NCI-H524 (cell line): ENCODE results near the gene TLL1.

ENCODE experiments used
- DNase-seq, 2 experiments: peaks; one replicate each; lab custom pipeline; 2025; lab: John Stamatoyannopoulos, UW

Gene TLL1

DNA sequence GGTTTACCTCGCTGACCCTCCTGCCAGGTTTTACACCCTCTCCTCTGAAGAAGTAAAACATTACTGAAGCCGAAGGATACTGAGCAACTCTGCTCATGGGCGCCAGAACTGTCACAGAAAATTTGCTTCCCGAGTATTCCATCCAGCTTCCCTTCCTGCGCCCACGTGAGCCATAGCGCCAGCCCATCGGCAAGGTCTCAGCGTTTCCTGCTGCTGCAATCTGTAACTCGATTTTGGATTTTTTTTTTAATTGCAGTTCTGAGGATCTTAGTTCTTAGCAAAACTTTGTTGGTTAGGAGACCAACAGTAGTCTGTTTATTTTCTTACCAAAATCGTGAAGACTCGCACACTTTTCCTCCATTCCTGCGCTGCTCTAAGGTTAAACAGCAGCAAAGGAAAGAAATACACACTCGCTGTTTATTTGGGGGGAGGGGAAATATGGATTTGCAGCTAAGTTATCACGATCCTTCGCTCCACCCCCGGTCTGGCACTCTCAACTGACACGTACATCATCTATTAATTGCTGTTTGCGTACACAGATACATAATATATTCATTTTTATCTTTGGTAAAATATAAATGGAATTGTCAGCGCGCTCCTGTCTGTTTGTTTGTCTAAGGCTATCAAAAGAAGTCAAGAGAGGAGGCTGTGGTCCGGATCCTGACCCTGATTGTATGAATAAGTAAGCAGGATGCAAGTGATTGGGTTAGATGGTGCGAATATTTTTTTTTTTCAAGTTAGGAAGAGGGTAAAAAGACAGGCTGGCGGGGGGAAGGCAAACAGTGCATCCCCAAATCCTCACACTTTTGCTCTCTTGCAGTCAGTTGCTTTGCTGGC, at the start of gene TLL1:
TLL1 (plus strand) TSS at position 777 of the 837 bp plus-strand sequence. CDS start 668 bp downstream, outside the sequence.
- peak; percentile 14 to 16 for DNase-seq

DNA sequence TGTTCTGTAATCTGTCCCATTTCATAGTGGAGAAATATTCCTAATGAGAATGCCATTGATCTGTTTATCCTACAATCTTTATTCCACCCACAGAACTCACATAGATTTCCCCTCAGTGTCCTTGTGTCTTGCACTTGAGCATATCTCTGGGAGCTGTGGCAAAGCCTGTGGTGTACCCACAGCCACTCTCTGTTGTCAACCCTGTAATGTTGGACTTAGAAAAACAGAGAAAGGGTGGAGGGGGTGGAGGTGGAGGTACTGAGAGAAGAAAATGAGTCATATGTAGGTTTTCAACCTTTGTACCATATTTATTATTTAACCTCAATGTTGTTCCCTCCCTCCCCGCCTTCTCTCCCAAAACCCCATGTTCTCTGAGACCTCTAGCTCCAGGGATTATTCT, 46.9 kb upstream of the TLL1 start:
- no peak for DNase-seq

DNA sequence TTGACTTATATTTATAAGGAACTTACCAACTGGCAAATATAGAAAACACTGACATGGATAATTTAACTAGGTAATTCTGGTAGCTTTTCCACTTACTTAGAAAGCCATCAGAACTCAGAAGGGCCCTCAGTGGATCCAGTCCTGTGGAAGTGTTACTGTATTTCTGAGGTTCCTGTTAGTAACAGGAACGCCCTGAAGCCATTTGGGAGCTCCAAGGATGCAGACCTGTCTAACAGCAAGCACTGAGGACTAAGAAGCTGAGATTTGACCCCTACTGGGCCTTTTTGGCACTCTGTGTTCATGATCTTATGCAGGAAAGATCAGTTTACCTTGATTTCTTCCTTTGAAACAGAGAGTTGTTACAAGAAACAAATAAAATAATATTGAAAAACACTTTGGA, 46.0 kb upstream of the TLL1 start:
- no peak for DNase-seq

DNA sequence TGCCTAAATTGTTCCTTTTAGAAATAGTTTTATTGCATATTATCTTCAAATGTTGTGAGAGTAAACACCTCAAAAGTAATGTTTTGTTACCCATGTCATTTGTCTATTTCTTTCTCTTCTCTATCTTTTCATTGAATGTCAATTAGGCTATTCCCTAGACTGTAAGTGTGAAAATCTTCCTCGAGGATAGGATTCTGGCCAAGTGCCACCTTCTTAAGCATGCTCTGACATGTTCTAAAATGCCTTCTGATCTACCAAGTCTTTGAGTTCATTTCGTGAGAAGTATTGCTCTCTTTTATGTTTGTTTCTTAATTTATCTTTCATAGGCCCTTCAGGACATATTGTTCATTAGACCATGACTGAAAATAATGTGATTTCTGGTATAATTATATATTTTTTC, 44.1 kb upstream of the TLL1 start:
- DNase-seq = peak in 1 of 2 experiments; percentile 6

DNA sequence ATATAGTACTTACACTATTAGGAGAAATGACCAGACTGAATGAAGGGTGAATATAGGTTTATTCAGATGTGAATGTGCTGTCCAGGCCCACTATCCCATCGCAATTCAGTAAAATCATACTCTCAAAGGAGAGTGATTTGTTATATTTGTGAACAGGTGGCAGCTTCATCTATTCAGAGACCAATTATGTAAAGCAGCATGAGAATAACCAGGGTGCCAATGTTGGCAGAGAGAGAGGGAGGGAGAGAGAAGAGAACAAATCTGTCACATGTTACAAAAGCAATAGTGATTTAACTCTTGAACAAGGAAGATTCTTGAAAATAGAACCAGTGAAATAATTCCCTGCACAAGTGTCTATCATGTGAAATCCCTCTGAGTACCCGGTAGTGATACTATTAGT, 38.9 kb upstream of the TLL1 start:
- peak; percentile 42 to 62 for DNase-seq

DNA sequence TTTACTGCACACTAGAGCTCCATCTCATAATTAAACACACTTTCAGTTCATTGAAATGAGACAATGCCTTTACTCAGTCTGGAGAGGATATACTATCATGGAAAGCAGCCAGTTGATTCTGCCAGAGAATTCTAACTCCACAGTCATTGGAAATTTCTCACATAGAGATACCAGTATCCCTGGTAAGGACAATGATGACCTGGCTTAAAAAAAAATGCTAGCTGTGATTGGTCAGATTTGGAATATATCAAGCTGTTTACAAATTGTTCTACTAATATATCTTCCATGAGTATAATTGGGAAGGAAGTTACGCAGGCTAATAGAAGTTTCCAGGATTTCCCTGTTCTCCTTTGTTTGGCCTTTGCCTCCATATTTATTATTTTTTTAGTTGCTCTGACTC, 34.5 kb upstream of the TLL1 start:
- no peak for DNase-seq

DNA sequence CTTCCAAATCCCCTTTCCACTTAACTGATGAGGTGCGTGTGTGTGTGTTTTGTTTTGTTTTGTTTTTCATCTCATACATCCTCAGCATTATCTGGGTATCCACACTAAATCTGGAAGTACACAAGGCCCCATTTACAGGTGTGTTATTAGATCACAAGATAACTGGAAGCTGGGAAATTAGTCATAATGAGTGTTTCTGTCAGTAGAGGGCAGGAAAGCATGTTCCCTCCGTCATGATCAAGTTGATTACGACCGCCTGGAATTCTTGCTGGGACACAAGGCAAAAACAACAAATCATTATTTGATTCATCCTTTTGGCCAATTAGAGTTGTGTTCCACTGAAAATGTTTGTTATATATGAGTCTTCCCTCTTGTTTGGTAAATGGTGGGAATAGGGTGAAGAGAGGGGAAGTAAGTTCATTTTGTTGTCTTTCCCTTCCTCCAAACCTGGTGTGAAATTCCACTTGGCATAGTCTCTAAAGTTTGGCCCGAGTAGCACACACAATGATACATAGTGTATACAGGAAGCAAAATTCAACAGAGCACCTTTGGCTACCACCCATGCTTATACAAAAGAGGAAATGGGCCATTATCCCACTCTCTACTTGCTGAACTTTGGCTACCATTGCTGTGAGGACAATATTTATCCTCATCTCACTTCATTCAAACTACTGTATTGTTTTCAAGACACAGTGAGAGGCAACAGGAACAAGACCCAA, 33.3 kb upstream of the TLL1 start:
- DNase-seq = no peak

DNA sequence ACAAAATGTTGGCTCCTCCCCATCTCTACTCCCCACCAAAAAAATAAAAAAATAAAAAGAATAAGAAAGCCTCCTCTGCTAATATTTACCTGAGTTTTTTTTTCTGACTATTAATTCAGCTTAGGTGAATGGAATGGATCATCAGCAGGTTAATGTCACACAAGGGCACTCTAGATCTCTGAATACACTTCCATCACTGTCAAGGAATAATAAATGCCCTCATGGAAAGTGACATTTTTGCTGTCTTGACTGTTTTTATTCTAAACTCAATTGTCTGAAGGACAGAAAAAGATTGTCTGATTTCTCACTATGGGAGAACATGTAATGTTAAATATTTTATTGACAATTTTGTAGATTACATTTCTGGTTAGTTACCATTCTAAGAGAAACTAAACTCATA, 30.4 kb upstream of the TLL1 start:
- DNase-seq = no peak

DNA sequence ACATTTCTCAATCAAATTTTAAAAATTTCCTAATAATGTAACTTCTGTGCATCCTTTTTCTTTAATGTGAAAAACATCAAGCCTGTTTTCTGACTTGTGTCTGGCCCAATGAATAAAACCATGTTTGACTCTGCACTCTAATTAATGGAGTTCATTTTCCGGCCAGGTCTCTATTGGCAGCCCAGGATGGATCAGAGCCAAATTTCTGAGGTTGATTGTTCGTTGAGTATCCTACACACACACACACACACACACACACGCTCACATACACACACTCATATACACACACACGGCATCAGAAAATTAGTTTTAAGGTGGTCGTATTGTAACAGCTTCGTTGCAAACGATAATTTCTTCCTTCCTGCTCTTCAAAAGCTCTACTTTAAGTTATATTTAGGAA, 28.9 kb upstream of the TLL1 start:
- DNase-seq = no peak

DNA sequence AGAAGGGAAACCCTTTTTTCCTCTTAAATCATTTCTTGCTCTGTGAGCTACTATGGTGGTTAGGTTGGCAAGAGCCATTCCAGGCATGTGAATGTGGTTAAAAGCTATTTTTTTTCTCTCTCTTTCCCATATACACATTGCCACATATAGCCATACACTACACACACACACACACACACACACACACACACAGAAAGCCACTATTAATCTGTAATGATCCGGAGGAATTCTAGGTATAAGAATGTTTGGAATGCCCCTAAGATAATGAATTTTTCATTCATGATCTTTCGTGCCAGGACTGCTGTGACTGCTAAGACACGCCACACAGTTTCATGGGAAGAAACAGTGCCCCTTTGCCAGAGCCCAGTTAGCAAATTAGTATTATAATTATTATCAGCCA, 21.8 kb upstream of the TLL1 start:
- DNase-seq = no peak

DNA sequence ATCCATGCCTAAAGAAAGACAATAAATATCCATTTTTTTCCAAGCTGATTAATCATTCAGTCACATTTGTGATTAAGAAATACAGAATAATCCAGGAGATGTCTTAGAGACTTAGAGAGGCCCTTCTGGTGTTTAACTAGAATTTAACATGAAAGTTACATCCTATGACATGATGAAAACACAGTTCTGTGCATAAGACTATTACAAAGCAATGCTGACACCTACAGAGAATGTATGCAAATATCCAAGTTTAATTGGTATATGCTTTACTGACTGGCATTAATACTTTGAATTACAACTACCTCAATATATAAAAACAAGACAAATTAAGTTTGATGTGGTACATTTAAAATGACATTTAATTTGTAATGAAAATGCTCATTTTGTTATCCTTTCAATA, 17.8 kb upstream of the TLL1 start:
- DNase-seq = no peak

DNA sequence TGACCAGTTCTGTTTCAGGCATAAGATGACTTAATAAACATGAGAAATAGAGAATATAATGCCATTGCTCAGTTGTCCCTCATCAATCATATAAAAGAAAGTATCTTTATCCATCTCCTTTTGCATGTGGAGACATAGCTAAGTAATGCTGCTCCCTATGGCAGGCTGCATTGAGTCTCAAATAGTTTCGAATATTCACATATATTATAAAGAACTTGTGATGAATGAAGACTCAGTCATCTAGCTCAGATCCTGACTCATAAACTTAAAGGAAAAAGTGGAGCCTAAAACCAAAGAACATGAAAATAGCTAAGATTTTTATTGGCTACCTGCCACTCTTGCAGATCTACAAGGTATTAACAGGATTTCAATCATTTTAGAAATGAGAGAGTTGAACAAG, 11.7 kb upstream of the TLL1 start:
- DNase-seq = no peak

DNA sequence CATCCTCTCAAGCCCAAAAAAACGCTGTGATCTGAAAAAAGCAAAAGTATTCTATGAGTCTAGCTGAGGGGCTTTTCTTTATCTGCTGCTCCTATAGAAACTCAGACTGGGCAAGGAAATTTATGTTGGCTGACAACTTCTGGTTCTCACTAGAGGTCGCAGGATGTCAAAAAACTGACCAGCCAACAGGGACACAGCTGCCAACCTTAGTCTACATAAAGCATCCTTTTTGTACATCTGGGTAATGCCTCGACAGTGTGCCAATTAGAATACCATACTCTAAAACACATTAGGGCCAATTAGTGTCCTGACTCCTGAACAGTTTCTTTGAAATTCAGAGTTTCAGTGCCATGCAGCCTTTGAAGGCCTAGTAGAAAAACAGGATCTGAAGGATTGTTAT, 8.8 kb upstream of the TLL1 start:
- DNase-seq = peak in 1 of 2 experiments; percentile 26

DNA sequence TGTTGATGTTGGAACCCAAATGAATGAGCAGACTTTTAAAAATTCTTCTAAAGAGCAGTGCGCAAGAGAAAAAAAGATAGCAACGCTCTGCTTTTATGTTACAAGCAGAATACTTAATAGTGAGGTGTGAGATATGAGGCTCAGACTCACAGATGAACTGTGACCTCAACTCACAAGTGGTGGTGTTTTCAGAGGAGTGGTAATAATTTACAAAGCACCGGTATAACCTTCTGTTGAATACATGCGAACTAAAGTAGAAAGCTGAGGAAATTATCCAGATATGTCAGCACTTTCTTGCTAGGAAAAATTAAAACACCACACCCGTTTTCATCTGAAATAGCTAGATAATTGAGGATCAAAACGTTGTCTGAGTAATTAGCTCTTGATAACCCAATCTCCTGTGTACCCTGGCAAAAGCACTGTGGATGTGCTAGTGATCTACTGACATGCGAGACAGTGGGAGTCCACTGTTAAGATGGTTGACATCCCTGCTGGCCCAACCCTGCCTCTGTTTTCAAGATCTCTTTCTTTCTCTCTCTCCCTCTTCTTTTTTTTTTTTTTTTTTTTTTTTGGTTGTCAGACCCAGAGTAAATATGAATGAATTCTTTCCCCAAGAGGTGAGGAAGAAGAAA, 6.9 kb upstream of the TLL1 start:
- no peak for DNase-seq

DNA sequence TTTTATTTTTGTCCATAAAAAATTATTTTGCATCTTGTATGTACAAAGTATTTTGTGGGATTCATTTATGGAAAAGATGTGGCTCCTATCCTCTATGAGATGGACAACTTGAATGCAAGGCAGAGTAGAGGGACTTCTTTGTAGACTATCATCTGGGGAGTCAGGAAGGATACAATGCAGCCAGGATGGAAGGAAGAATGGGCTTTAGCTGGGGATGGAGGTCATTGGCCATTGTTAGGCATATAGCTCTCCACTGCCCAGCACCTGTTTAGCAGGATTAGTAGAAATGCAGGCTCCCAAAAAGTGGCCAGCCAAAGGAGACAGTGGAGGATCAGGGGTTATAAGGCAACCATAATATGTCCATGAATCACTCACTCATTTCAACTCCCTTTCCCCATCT, 5.1 kb upstream of the TLL1 start:
- no peak for DNase-seq

DNA sequence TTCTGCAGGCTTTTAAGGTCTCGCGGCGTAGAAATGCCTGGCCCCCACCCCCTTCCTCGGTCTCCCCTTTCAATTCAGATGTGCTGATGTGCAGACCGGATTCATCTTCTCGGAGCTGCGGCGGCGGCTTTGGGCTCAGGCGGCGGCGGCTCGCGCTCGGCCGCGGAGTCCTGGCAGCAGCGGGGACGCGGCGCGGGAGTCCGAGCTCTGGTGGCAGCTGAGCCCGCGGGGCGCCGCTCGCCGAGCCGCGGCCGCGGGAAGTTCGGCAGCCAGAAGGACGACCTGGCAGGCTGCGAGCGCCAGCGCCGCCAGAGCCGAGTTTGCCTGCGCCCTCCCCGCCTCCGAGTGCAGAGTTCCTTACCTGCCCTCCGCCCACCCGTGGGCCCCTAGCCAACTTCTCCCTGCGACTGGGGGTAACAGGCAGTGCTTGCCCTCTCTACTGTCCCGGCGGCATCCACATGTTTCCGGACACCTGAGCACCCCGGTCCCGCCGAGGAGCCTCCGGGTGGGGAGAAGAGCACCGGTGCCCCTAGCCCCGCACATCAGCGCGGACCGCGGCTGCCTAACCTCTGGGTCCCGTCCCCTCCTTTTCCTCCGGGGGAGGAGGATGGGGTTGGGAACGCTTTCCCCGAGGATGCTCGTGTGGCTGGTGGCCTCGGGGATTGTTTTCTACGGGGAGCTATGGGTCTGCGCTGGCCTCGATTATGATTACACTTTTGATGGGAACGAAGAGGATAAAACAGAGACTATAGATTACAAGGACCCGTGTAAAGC, 448 bp downstream of the TLL1 start:
- DNase-seq = peak in 1 of 2 experiments; percentile 16

DNA sequence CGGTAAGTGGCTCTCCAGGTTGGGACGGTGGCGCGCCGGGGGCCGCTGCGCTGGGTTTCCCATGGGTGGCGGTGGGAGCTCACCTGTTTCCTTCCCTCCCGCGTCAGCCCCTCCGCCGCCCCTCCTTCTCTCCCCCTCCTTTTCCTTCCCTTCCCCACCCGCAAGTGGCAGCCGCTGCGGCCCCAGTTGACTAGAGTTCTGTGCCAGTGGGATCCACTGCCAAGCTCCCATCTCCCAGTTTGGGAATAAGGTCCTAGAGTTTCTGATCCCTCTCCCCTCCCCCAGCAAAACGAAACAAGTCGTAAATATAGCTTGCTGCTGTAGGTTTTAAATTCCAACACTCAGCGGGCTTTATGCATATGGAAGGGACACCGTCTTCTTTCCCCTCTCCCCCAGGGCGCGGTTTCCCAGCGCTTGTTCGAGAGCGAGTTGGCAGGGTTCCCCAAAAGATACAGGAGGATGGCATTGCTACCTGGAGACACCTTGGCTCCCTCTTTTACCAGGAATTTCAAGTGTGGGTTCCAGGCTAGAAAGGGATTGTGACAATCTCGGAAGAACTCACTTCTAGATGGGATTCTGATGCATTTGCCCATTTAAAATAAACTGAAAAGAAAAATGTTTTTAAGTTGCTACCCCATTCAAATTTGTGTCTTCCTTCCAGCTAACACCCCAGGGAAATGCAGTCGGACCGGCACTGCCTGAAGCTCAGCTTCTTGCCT, 1.2 kb downstream of the TLL1 start:
- DNase-seq = no peak

DNA sequence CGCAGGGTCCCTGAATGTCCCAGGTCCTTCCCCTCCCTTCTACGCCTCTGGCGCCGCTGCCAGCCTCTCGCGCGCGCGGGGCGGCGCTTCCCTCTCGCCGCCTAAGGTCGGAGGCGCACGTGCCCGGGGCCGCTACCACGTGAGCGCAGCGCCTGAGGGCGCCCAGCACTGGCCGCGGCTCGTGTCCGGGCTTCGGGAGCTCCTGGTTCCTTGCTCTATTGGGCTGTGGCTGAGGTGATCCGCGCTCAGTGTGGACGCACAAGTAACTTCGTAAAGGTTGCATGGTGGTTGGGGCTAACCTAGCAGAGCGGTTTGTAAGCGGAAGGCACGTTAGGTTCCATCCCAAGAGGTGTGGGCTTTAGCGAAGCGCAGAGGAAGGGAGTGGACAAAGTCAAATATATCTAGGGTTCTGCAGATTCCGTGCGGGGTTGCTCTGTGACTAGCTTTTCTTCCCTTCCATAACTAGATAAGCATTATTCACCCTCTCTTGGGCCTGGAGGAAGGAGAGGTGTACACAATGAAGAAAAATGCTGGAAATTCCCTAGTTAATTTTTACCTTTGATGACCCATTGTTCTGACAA, 1.8 kb downstream of the TLL1 start:
- DNase-seq = no peak

DNA sequence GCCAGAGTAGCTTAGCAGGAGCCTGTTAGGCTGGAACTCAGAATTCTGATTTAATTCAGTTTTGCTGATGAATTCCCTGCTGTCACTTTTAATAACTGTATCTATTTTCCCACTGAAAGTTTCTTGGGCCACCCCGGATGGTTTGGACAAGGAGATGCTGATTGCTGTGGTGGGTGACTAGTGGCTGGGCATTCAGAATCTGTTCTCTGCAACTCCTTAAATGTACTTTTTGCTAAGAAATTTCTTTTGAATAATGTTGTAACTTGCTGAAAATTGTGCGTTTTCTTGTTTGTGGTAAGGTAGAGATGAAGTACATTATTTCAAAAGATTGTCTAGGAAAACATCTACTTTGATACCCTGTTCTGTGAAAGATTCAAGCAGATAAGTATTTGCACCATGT, 2.4 kb downstream of the TLL1 start:
- DNase-seq = no peak

DNA sequence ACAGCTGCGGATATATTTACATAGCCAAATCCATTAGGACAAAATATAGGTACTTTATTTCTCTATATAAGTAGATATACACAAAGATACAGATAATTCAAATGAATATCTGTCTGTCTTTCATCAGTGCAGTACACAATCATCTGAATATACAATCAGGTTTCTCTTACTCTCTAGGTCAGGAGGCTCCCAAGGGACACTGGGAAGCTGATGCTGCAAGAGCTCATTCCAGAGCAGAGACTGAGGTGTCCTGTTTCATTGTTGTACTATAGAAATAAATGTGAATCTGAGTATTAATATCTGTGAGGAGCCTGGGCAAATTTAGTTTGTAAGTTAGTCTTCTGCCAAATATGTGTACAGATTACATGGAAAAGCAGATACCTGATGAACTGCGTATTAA, 4.2 kb downstream of the TLL1 start:
- DNase-seq = peak in 1 of 2 experiments; percentile 17

DNA sequence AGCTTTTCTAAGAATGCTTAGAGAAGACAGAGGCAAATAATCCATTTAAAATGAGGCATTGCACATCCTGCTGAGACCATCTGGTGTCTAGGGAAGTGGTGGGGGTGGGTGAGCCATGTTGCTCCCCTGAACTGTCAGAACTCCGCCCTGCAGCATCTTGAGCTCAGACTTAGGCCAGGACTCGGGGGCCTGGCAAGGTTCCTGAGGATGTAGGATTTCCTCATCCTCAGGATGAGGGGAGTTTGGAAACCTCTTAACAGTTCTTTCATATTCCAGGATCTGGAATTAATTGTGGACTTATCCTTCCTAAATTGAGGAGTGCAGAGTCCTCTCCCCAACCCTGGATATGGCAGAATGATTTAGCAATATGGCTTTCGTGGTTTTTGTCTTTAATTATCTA, 6.6 kb downstream of the TLL1 start:
- peak; percentile 81 to 88 for DNase-seq
